NCI-H2107 (cell line): ENCODE results near the gene TTC33.

ENCODE experiments used
- DNase-seq: peaks from one replicate; lab custom pipeline; 2025; lab: John Stamatoyannopoulos, UW

Gene TTC33

GRCh38 chr5:40514976-40515375 is 240.8 kb downstream of the TTC33 start:
- no peak for DNase-seq

- DNase-seq, result no peak
Observed at GRCh38 chr5:40511801-40512200, 244.0 kb downstream of the TTC33 start.

GRCh38 chr5:40507095-40507494 is 248.7 kb downstream of the TTC33 start:
- DNase-seq, result no peak

- DNase-seq, result no peak
Observed at GRCh38 chr5:40505031-40505430, 250.7 kb downstream of the TTC33 start.

- DNase-seq, result no peak
Observed at GRCh38 chr5:40503439-40503838, 252.3 kb downstream of the TTC33 start.

GRCh38 chr5:40502736-40503135 is 253.0 kb downstream of the TTC33 start:
- no peak for DNase-seq

- no peak for DNase-seq
Observed at GRCh38 chr5:40501711-40502444, 253.9 kb downstream of the TTC33 start.

GRCh38 chr5:40499518-40500273 is 256.1 kb downstream of the TTC33 start:
- DNase-seq, result no peak

- no peak for DNase-seq
Observed at GRCh38 chr5:40499007-40499406, 256.8 kb downstream of the TTC33 start.

- DNase-seq, result no peak
Observed at GRCh38 chr5:40497573-40497972, 258.2 kb downstream of the TTC33 start.

GRCh38 chr5:40495237-40495635 is 260.5 kb downstream of the TTC33 start:
- no peak for DNase-seq

- DNase-seq, result no peak
Observed at GRCh38 chr5:40494631-40495236, 261.0 kb downstream of the TTC33 start.

GRCh38 chr5:40492056-40492455 is 263.7 kb downstream of the TTC33 start:
- no peak for DNase-seq

GRCh38 chr5:40491644-40492043 is 264.1 kb downstream of the TTC33 start:
- no peak for DNase-seq

GRCh38 chr5:40490464-40491111 is 265.2 kb downstream of the TTC33 start:
- DNase-seq, result no peak

- DNase-seq, result no peak
Observed at GRCh38 chr5:40489421-40489820, 266.3 kb downstream of the TTC33 start.

GRCh38 chr5:40486437-40487275 is 269.1 kb downstream of the TTC33 start:
- DNase-seq, result no peak

- no peak for DNase-seq
Observed at GRCh38 chr5:40485021-40485998, 270.5 kb downstream of the TTC33 start.

GRCh38 chr5:40484495-40484894 is 271.3 kb downstream of the TTC33 start:
- DNase-seq, result no peak

- no peak for DNase-seq
Observed at GRCh38 chr5:40483316-40483715, 272.4 kb downstream of the TTC33 start.
